ENCODE measurements around the gene OR3A3.

OR3A3 gene

DNA sequence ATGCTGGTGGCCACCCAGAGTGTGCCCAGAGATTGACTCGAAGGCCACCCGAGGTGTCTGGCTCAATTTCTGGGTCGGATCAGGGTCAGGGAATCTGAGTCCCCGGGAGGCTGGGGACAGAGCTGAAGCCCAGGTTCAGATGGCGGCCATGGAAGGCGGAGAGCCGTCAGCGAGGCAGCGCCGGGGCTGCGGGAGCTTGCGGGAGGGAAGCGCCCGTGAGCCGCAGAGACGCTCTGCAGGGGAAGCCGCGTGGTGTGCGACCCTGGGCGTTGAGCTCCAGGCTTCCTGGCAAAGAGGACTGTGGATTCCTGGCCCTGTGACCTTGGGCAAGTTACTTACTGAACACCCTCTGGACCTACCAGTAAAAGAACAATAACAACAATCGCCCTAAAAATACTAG, 61.0 kb downstream of the OR3A3 start:
- ATAC-seq (no peak), DNase-seq (no peak)

Measured in stimulated activated naive CD8-positive, alpha-beta T cell treated with anti-CD3 and anti-CD28 coated beads, Interleukin-15, Interleukin-2, amounts not matched to agents 100 U/mL and 50 U/mL, for 24 hours (primary cell).